Neural cell (in vitro differentiated cells): ENCODE measurements around the gene DMBT1. TPM values are rescaled to one million over a fixed set of nuclear protein-coding genes. Genes with fewer than 3 reads are reported as not detected.

Experiments
- H2AFZ ChIP-seq: fragments of 200-600, 300-800 bp; sonication (generic), shearing (Covaris generic); 2 replicates; pipeline ENCODE4 v1.6.0; 2014; ENCODE audit warnings: low read depth, mild to moderate bottlenecking, antibody characterized with exemption, low read length, moderate library complexity
- H3F3A ChIP-seq: fragments of 200-600 bp; shearing (Covaris generic); 2 replicates; pipeline ENCODE4 v1.6.1; 2016; ENCODE audit warnings: mild to moderate bottlenecking, moderate library complexity, mixed read lengths, antibody characterized with exemption, low read length; ENCODE audit not compliant: insufficient read depth, poor library complexity, severe bottlenecking
- H3K27ac ChIP-seq: fragments of 200-600, 300-800 bp; sonication (generic), shearing (Covaris generic); 2 replicates; pipeline ENCODE4 v1.5.1; 2014; ENCODE audit warnings: mild to moderate bottlenecking, low read length, moderate library complexity
- H3K27me3 ChIP-seq: fragments of 300-800, 200-600 bp; sonication (generic), shearing (Covaris generic); 2 replicates; pipeline ENCODE4 v1.6.0; 2014; ENCODE audit warnings: mild to moderate bottlenecking, low read depth, low read length, moderate library complexity; ENCODE audit not compliant: insufficient read depth
- H3K36me3 ChIP-seq: fragments of 300-800, 200-600 bp; sonication (generic), shearing (Covaris generic); 2 replicates; pipeline ENCODE4 v1.5.1; 2014; ENCODE audit warnings: mild to moderate bottlenecking, antibody characterized with exemption, low read length, moderate library complexity; ENCODE audit not compliant: insufficient read depth
- H3K4me2 ChIP-seq: fragments of 300-800, 200-600 bp; sonication (generic), shearing (Covaris generic); 2 replicates; pipeline ENCODE4 v1.6.0; 2014; ENCODE audit warnings: mild to moderate bottlenecking, low read length
- H3K4me3 ChIP-seq: fragments of 300-800, 200-600 bp; sonication (generic), shearing (Covaris generic); 2 replicates; pipeline ENCODE4 v1.5.1; 2014; ENCODE audit warnings: mild to moderate bottlenecking, low read length, moderate library complexity
- H3K79me2 ChIP-seq: fragments of 200-600 bp; shearing (Covaris generic); replicated peaks from 2 replicates; pipeline ENCODE4 v1.6.0; 2014; ENCODE audit warnings: mild to moderate bottlenecking, low read length, moderate library complexity; ENCODE audit not compliant: insufficient read depth
- H3K9ac ChIP-seq: fragments of 300-800, 200-600 bp; sonication (generic), shearing (Covaris generic); 2 replicates; pipeline ENCODE4 v1.6.1; 2016; ENCODE audit warnings: mild to moderate bottlenecking, low read length, mixed read lengths
- H3K9me2 ChIP-seq: fragments of 200-600 bp; shearing (Covaris generic); 2 replicates; pipeline ENCODE4 v1.6.1; 2016; ENCODE audit warnings: mild to moderate bottlenecking, low read length, mixed read lengths; ENCODE audit not compliant: insufficient read depth
- H3K9me3 ChIP-seq: fragments of 200-600, 300-800 bp; sonication (generic), shearing (Covaris generic); 2 replicates; pipeline ENCODE4 v1.6.1; 2016; ENCODE audit warnings: mild to moderate bottlenecking, mixed run types, low read length, moderate library complexity, mixed read lengths
- H4K20me1 ChIP-seq: fragments of 200-600 bp; shearing (Covaris generic); 2 replicates; pipeline ENCODE4 v1.6.1; 2016; ENCODE audit warnings: mild to moderate bottlenecking, mixed run types; ENCODE audit not compliant: insufficient read depth
- EP300 ChIP-seq: fragments of 450-650 bp; conservative IDR thresholded peaks from 2 replicates; pipeline ENCODE4 v1.6.1; 2014; ENCODE audit warnings: antibody characterized with exemption, mild to moderate bottlenecking, moderate library complexity; ENCODE audit not compliant: poor library complexity, severe bottlenecking
- EZH2 ChIP-seq: fragments of 200-600, 300-800 bp; shearing (Covaris generic), sonication (generic); IDR thresholded peaks from 2 replicates; pipeline ENCODE4 v1.6.1; 2014; ENCODE audit warnings: antibody characterized with exemption, low read length, borderline replicate concordance, mild to moderate bottlenecking; ENCODE audit not compliant: insufficient read depth, poor library complexity, severe bottlenecking
- MXI1 ChIP-seq: fragments of 450-650 bp; conservative IDR thresholded peaks from 2 replicates; pipeline ENCODE4 v1.6.1; 2014; ENCODE audit warnings: antibody characterized with exemption, mild to moderate bottlenecking; ENCODE audit not compliant: poor library complexity, severe bottlenecking
- POLR2AphosphoS5 ChIP-seq: IDR thresholded peaks from 2 replicates; pipeline ENCODE4 v1.6.1; 2012
- RAD21 ChIP-seq: fragments of 450-650 bp; conservative IDR thresholded peaks from 2 replicates; pipeline ENCODE4 v1.6.1; 2014; ENCODE audit warnings: antibody characterized with exemption, mild to moderate bottlenecking, moderate library complexity
- SMC3 ChIP-seq: fragments of 450-650 bp; conservative IDR thresholded peaks from 2 replicates; pipeline ENCODE4 v1.6.1; 2014; ENCODE audit warnings: antibody characterized with exemption, mild to moderate bottlenecking, moderate library complexity; ENCODE audit not compliant: poor library complexity
- TAF1 ChIP-seq: IDR thresholded peaks from 2 replicates; pipeline ENCODE4 v1.6.1; 2012; ENCODE audit warnings: low read depth
- polyA plus RNA-seq: library from polyadenylated mRNA; depleted of rRNA; stranded (reverse); fragments of >200 nt; gene quantifications from 2 replicates; pipeline ENCODE4 v1.2.3, GENCODE V29; 2014
- TF ChIP-seq, protein P1 (sequence below): IDR thresholded peaks from 2 replicates; pipeline ENCODE4 v1.6.1; 2012; ENCODE audit warnings: borderline replicate concordance
- TF ChIP-seq, protein P2 (sequence below): fragments of 450-650 bp; IDR thresholded peaks from 2 replicates; pipeline ENCODE4 v1.5.1; 2014; ENCODE audit warnings: antibody characterized with exemption, mild to moderate bottlenecking, moderate library complexity; ENCODE audit not compliant: poor library complexity, severe bottlenecking

Gene DMBT1
- polyA plus RNA-seq, 1 donor from 2014 or later: not detected

DNA sequence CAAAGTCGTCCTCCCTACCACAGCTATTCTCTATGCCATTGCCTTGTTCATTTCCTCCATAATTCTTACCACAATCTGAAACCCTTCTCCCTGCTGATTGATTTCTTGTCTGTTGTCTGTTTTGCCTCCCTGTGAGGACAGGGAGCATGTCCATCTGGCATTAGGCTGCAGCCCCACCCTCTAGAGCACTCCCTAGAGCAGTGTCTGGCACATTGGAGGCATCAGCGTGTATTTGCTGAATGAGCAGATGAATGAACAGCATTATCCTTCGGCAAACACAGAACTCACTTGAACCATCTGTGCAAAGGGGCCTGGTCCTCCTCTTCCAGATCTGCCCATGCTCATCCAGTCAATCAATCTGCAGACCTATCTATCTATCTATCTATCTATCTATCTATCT, 5.1 kb upstream of the DMBT1 start (continued):
- TF ChIP-seq, protein P1, sequence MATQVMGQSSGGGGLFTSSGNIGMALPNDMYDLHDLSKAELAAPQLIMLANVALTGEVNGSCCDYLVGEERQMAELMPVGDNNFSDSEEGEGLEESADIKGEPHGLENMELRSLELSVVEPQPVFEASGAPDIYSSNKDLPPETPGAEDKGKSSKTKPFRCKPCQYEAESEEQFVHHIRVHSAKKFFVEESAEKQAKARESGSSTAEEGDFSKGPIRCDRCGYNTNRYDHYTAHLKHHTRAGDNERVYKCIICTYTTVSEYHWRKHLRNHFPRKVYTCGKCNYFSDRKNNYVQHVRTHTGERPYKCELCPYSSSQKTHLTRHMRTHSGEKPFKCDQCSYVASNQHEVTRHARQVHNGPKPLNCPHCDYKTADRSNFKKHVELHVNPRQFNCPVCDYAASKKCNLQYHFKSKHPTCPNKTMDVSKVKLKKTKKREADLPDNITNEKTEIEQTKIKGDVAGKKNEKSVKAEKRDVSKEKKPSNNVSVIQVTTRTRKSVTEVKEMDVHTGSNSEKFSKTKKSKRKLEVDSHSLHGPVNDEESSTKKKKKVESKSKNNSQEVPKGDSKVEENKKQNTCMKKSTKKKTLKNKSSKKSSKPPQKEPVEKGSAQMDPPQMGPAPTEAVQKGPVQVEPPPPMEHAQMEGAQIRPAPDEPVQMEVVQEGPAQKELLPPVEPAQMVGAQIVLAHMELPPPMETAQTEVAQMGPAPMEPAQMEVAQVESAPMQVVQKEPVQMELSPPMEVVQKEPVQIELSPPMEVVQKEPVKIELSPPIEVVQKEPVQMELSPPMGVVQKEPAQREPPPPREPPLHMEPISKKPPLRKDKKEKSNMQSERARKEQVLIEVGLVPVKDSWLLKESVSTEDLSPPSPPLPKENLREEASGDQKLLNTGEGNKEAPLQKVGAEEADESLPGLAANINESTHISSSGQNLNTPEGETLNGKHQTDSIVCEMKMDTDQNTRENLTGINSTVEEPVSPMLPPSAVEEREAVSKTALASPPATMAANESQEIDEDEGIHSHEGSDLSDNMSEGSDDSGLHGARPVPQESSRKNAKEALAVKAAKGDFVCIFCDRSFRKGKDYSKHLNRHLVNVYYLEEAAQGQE: no peak

DNA sequence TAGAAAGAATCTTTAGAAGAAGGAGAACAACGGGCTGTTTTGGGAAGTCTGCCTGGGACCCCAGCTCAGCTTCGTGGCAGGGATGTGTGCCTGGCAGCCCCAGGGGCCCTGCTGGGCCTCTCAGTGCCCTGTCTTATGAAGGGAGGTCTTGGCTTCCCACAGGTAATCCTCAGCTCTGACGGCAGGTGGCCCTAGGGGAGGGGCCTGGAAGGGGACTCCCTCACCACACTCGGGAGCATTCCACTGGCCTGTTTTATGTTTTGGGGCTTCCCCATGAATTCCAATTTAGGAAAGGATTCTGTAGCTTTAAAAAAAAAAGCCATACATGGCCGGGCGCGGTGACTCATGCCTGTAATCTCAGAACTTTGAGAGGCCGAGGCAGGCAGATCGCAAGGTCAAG, 3.0 kb upstream of the DMBT1 start:
- no peaks in the 10 kb centered on the region for H3K79me2 ChIP-seq
- no peak overlapping the region for H3K27ac ChIP-seq
- H3K9me2 ChIP-seq: no peaks in the 10 kb centered on the region
- TF ChIP-seq SMC3 (no peak), RAD21 (no peak), EZH2 (no peak), EP300 (no peak), POLR2AphosphoS5 (no peak), MXI1 (no peak), TAF1 (no peak)
- TF ChIP-seq, protein P2, sequence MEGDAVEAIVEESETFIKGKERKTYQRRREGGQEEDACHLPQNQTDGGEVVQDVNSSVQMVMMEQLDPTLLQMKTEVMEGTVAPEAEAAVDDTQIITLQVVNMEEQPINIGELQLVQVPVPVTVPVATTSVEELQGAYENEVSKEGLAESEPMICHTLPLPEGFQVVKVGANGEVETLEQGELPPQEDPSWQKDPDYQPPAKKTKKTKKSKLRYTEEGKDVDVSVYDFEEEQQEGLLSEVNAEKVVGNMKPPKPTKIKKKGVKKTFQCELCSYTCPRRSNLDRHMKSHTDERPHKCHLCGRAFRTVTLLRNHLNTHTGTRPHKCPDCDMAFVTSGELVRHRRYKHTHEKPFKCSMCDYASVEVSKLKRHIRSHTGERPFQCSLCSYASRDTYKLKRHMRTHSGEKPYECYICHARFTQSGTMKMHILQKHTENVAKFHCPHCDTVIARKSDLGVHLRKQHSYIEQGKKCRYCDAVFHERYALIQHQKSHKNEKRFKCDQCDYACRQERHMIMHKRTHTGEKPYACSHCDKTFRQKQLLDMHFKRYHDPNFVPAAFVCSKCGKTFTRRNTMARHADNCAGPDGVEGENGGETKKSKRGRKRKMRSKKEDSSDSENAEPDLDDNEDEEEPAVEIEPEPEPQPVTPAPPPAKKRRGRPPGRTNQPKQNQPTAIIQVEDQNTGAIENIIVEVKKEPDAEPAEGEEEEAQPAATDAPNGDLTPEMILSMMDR: no peak
- TF ChIP-seq, protein P1: no peak
- no peaks in the 10 kb centered on the region for H3K9me3 ChIP-seq
- H4K20me1 ChIP-seq: no peaks in the 10 kb centered on the region
- H3K4me3 ChIP-seq: no peak overlapping the region
- no peaks in the 10 kb centered on the region for H3F3A ChIP-seq
- no peaks in the 10 kb centered on the region for H3K27me3 ChIP-seq
- H3K4me2 ChIP-seq: no peak overlapping the region
- no peak overlapping the region for H3K9ac ChIP-seq
- no peak overlapping the region for H2AFZ ChIP-seq
- no peaks in the 10 kb centered on the region for H3K36me3 ChIP-seq
